ENCODE results near the gene BANP.

DNA sequence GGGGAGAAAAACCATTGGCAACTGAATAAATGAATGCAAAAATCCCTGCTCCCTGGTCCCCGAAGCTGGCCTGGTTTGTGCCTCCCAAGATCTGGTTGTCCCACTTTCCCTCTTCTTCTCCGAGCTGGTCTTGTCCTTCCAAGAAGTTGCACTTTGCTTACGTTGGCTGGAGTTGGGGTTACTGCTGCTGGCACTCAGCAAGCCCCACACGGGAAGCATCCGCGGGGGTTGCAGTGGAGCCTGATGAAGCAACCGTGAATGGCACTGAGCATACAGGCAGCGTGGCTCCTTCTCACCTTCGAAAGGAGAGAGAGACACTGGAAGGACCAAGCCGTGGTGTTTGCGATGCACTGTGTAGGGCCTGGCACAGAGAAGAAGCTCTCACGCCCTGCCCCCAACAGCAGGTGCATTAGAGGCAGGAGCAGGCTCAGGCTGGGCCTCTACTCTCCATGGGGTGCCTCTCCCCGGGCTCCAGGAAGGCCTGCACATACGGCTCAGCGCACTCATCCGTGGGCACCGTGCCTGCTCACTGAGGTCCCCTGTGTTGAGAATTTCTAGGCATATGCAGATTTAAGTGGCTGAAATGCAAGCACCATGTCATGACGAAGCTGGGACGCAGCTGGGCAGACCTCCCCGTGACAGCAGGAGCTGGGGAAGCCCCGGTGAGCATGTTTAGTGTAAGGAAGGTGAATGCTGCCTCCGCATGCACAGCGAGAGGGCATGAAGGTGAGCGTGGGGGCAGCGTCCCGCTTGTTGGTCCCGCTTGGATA is 27.0 kb upstream of the BANP start:
- TF ChIP-seq, protein P1, sequence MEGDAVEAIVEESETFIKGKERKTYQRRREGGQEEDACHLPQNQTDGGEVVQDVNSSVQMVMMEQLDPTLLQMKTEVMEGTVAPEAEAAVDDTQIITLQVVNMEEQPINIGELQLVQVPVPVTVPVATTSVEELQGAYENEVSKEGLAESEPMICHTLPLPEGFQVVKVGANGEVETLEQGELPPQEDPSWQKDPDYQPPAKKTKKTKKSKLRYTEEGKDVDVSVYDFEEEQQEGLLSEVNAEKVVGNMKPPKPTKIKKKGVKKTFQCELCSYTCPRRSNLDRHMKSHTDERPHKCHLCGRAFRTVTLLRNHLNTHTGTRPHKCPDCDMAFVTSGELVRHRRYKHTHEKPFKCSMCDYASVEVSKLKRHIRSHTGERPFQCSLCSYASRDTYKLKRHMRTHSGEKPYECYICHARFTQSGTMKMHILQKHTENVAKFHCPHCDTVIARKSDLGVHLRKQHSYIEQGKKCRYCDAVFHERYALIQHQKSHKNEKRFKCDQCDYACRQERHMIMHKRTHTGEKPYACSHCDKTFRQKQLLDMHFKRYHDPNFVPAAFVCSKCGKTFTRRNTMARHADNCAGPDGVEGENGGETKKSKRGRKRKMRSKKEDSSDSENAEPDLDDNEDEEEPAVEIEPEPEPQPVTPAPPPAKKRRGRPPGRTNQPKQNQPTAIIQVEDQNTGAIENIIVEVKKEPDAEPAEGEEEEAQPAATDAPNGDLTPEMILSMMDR (IDR thresholded peaks at IDR 0.05): no peak
- TF ChIP-seq POLR2A (IDR thresholded peaks at IDR 0.05): no peak
